B cell (primary cell): Measurements from ENCODE around the gene CASS4. TPM values are rescaled to one million over a fixed set of nuclear protein-coding genes. Genes with fewer than 3 reads are reported as not detected.

ENCODE experiments used
- ATAC-seq: fragments of 200-7000 bp; cut with Tn5 transposase; one replicate; pipeline ENCODE4 v1.10.0; 2021; ENCODE audit warnings: low read depth, mild to moderate bottlenecking, moderate number of reproducible peaks, moderate library complexity
- CTCF ChIA-PET: fragments of 350-600 bp; sonication (Branson Sonifier 250); formaldehyde crosslinking; loops from one replicate; lab custom pipeline; 2021; ENCODE audit warnings: antibody characterized with exemption, inconsistent platforms; lab: Charles Lee
- POLR2A ChIA-PET: fragments of 350-600 bp; sonication (Branson Sonifier 250); formaldehyde crosslinking; loops from one replicate; lab custom pipeline; 2021; ENCODE audit warnings: antibody characterized with exemption; lab: Charles Lee
- DNase-seq: peaks from one replicate; pipeline ENCODE4 v3.0.0; 2013
- H2AFZ ChIP-seq: 2 replicates; pipeline ENCODE4 v1.6.1; 2012; ENCODE audit warnings: mild to moderate bottlenecking, low read depth, low read length; ENCODE audit not compliant: insufficient read depth, poor library complexity, severe bottlenecking
- H3K27ac ChIP-seq, 2 donors: 1 replicate in 1 of 2; 2 replicates in 1 of 2; pipeline ENCODE4 v1.5.1; 2012 to 2013; ENCODE audit warnings: low read length in 2 of 2, mild to moderate bottlenecking in 2 of 2, moderate library complexity in 1 of 2
- H3K27me3 ChIP-seq, 4 experiments: fragments of 200-600 bp in 1 of 4; sonication (generic) in 1 of 4; replicated peaks in 1 of 4; 1 replicate in 2 of 4; 2 replicates in 2 of 4; pipeline versions ENCODE4 v1.6.1 to v1.7.0; 2013 to 2016; ENCODE audit warnings: low read length in 3 of 4, mild to moderate bottlenecking in 2 of 4, mixed read lengths in 1 of 4, moderate library complexity in 1 of 4; ENCODE audit not compliant: insufficient read depth in 4 of 4, control insufficient read depth in 3 of 4; ENCODE audit errors: control extremely low read depth in 1 of 4
- H3K36me3 ChIP-seq, 2 experiments: replicated peaks in 1 of 2; 1 replicate in 1 of 2; 2 replicates in 1 of 2; pipeline versions ENCODE4 v1.6.1 to v1.7.1; 2013; ENCODE audit warnings: low read length in 1 of 2; ENCODE audit not compliant: insufficient read depth in 2 of 2, control insufficient read depth in 1 of 2; ENCODE audit errors: control extremely low read depth in 1 of 2, extremely low read depth in 1 of 2
- H3K4me1 ChIP-seq, 2 donors: fragments of 200-600 bp in 1 of 2; sonication (generic) in 1 of 2; 1 replicate in 1 of 2; 2 replicates in 1 of 2; pipeline versions ENCODE4 v1.5.1 to v1.6.1; 2013 to 2017; ENCODE audit warnings: low read length in 2 of 2; ENCODE audit not compliant: control insufficient read depth in 2 of 2, insufficient read depth in 2 of 2
- H3K4me2 ChIP-seq: replicated peaks from 2 replicates; pipeline ENCODE3; 2012; ENCODE audit warnings: mild to moderate bottlenecking, low read depth, low read length; ENCODE audit not compliant: poor library complexity, severe bottlenecking
- H3K4me3 ChIP-seq, 5 experiments: fragments of 200-600 bp in 1 of 5; sonication (generic) in 1 of 5; 1 replicate in 3 of 5; 2 replicates in 2 of 5; pipeline versions ENCODE4 v1.5.1 to v1.7.0; 2011 to 2016; ENCODE audit warnings: low read length in 4 of 5, mild to moderate bottlenecking in 4 of 5, low read depth in 2 of 5, control low read depth in 1 of 5, moderate library complexity in 1 of 5; ENCODE audit not compliant: insufficient read depth in 1 of 5; ENCODE audit errors: control extremely low read depth in 1 of 5, extremely low read depth in 1 of 5
- H3K79me2 ChIP-seq: fragments of 200-600 bp; sonication (generic); one replicate; pipeline ENCODE4 v1.6.0; 2016; ENCODE audit warnings: low read length; ENCODE audit not compliant: control insufficient read depth, insufficient read depth
- H3K9ac ChIP-seq: fragments of 200-600 bp; sonication (generic); 2 replicates; pipeline ENCODE4 v1.6.1; 2017; ENCODE audit warnings: mild to moderate bottlenecking, low read length, moderate library complexity
- H3K9me3 ChIP-seq, 3 donors: one replicate each; pipeline versions ENCODE4 v1.6.1 to v1.7.1; 2013; ENCODE audit warnings: low read length in 2 of 3; ENCODE audit not compliant: control insufficient read depth in 2 of 3, insufficient read depth in 1 of 3; ENCODE audit errors: control extremely low read depth in 1 of 3
- H4K20me1 ChIP-seq: 2 replicates; pipeline ENCODE4 v1.6.0; 2012; ENCODE audit warnings: mild to moderate bottlenecking, low read length; ENCODE audit not compliant: insufficient read depth, control insufficient read depth, poor library complexity, severe bottlenecking
- H3K27ac Mint-ChIP-seq: one replicate; pipeline ENCODE4 v1.8.0; 2021; ENCODE audit warnings: mixed read lengths
- H3K27me3 Mint-ChIP-seq: one replicate; pipeline ENCODE4 v1.8.0; 2021; ENCODE audit warnings: mixed read lengths
- H3K4me1 Mint-ChIP-seq: one replicate; pipeline ENCODE4 v1.8.0; 2021; ENCODE audit warnings: mixed read lengths
- H3K4me3 Mint-ChIP-seq: one replicate; pipeline ENCODE4 v1.8.0; 2021; ENCODE audit warnings: mixed read lengths
- H3K9me3 Mint-ChIP-seq: one replicate; pipeline ENCODE4 v1.8.0; 2022; ENCODE audit warnings: mixed read lengths; ENCODE audit not compliant: insufficient read depth
- CTCF ChIP-seq: fragments of 200-600 bp; IDR thresholded peaks from one replicate; pipeline ENCODE4 v1.8.0; 2022; ENCODE audit warnings: antibody characterized with exemption, mild to moderate bottlenecking
- EZH2 ChIP-seq: IDR thresholded peaks from 2 replicates; pipeline ENCODE4 v1.6.1; 2012; ENCODE audit warnings: borderline replicate concordance, low read depth, mild to moderate bottlenecking, moderate library complexity, low read length; ENCODE audit not compliant: insufficient read depth, poor library complexity, severe bottlenecking
- WGBS: methylation state at CpG from one replicate; pipeline ENCODE4 v1.1.5; 2013; ENCODE audit warnings: missing lambda C conversion rate; ENCODE audit not compliant: insufficient coverage; 5-methylcytosine and 5-hydroxymethylcytosine counted together
- intact Hi-C: fragments of 100-400 bp; cut with micrococcal nuclease; formaldehyde crosslinking; loops from one replicate; pipeline ENCODE4 v1.10.0; 2022
- polyA plus RNA-seq: library from polyadenylated mRNA; depleted of rRNA; stranded (reverse); fragments of >200 nt; gene quantifications from 2 replicates; pipeline ENCODE4 v1.2.3, GENCODE V29; 2012
- total RNA-seq, 2 donors: library from RNA; stranded (reverse); fragments of 120-200 nt in 1 of 2; gene quantifications; 1 replicate in 1 of 2; 2 replicates in 1 of 2; pipeline versions ENCODE4 v1.2.3 to v1.2.4, GENCODE V29; 2013 to 2022

The CASS4 gene
- total and polyA plus RNA-seq, 2 donors (not counting 1 experiment from before 2014, with no cell fraction given): 0.42 to 0.45 TPM

DNA sequence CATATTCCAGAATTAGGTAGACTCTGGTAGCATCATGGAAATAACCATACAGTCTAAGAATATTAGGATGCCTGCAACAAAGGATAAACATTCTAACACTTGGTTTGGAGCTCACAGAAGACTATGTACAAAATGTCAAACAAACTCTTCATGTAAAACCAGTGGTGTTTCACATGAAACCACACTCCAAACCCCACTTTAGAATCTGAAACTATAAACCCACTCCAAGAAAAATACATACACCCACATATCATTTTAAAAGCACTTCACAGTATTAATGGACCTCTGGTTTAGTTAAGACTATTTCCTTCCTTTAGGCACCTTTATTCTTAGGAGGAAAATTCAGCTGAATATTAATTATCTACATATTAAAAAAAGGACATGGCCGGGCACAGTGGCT lies 30.6 kb upstream of the CASS4 start:
- H2AFZ ChIP-seq: no peak overlapping the region
- no peaks in the 10 kb centered on the region for H3K9me3 ChIP-seq
- H4K20me1 ChIP-seq: no peaks in the 10 kb centered on the region
- peaks cover 11% of the 10 kb centered on the region for H3K79me2 ChIP-seq
- H3K27me3 ChIP-seq: no peaks in the 10 kb centered on the region
- H3K27ac ChIP-seq: no peak overlapping the region
- ChIA-PET POLR2A (no interaction called here), CTCF (no interaction called here)
- no peak for TF ChIP-seq EZH2
- TF ChIP-seq CTCF: no peak
- H3K4me3 ChIP-seq: no peak overlapping the region
- Mint-ChIP-seq H3K4me3 (no peak overlapping the region), H3K4me1 (no peaks in the 10 kb centered on the region), H3K27ac (no peak overlapping the region), H3K9me3 (no peaks in the 10 kb centered on the region), H3K27me3 (no peaks in the 10 kb centered on the region)
- H3K36me3 ChIP-seq: peaks cover 2% of the 10 kb centered on the region in 2 experiments
- H3K9ac ChIP-seq: no peak overlapping the region
- intact Hi-C loops: no loop called here
- DNase-seq (no peak), ATAC-seq (no peak)
- no CpG with 5 or more reads among the region's 1 CpG for WGBS
- H3K4me2 ChIP-seq: no peak overlapping the region
- H3K4me1 ChIP-seq: no peaks in the 10 kb centered on the region

- CTCF ChIA-PET: no interaction called here
- no peak overlapping the region for H3K4me3 Mint-ChIP-seq
- Histone ChIP-seq H3K4me1 (no peaks in the 10 kb centered on the region), H3K27me3 (no peaks in the 10 kb centered on the region), H3K36me3 (peaks cover 2% of the 10 kb centered on the region in 2 experiments), H3K27ac (no peak overlapping the region), H3K9me3 (no peaks in the 10 kb centered on the region), H4K20me1 (no peaks in the 10 kb centered on the region), H3K79me2 (peaks cover 11% of the 10 kb centered on the region), H3K4me3 (no peak overlapping the region), H3K4me2 (no peak overlapping the region), H2AFZ (no peak overlapping the region), H3K9ac (no peak overlapping the region)
- no peaks in the 10 kb centered on the region for H3K27me3 Mint-ChIP-seq
- no peak overlapping the region for H3K27ac Mint-ChIP-seq
- POLR2A ChIA-PET: no interaction called here
- H3K9me3 Mint-ChIP-seq: no peaks in the 10 kb centered on the region
- intact Hi-C loops: no loop called here
- TF ChIP-seq CTCF (no peak), EZH2 (no peak)
- DNase-seq (no peak), ATAC-seq (no peak)
- WGBS: 100% methylated on average over 3 of the region's 4 CpGs
- no peaks in the 10 kb centered on the region for H3K4me1 Mint-ChIP-seq
Measured at GRCh38 chr20:56382696-56383095, 29.4 kb upstream of the CASS4 start.
